ENCODE measurements around the gene TAF1A.

DNA sequence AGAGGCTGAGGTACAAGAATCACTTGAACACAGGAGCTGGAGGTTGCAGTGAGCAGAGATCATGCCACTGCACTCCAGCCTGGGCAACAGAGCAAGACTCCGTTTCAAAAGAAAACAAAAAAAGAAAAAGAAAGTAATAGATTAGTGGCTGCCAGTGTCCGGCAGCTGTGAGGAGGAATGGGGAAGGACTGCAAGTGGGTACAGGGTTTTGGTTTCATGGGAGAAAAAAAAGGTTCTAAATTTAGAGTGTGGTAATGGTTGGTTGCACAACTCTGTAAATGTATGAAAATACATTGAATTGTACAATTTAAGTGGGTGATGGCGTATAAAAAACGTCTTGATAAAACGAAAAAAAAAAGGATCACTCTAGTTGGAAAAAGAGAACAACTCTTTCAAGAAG is 6.7 kb downstream of the TAF1A start:
- TF ChIP-seq EZH2 (IDR thresholded peaks at IDR 0.05; ENCODE audit: low read length, missing control alignments) = no peak
- TF ChIP-seq, protein P1, sequence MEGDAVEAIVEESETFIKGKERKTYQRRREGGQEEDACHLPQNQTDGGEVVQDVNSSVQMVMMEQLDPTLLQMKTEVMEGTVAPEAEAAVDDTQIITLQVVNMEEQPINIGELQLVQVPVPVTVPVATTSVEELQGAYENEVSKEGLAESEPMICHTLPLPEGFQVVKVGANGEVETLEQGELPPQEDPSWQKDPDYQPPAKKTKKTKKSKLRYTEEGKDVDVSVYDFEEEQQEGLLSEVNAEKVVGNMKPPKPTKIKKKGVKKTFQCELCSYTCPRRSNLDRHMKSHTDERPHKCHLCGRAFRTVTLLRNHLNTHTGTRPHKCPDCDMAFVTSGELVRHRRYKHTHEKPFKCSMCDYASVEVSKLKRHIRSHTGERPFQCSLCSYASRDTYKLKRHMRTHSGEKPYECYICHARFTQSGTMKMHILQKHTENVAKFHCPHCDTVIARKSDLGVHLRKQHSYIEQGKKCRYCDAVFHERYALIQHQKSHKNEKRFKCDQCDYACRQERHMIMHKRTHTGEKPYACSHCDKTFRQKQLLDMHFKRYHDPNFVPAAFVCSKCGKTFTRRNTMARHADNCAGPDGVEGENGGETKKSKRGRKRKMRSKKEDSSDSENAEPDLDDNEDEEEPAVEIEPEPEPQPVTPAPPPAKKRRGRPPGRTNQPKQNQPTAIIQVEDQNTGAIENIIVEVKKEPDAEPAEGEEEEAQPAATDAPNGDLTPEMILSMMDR (conservative IDR thresholded peaks at IDR 0.05 in 1 of 2, IDR thresholded peaks at IDR 0.05 in 1 of 2; ENCODE audit: low read depth in 1 of 2, low read length in 2 of 2) = no peak
